ENCODE measurements around the gene CRB1. TPM values are rescaled to one million over a fixed set of nuclear protein-coding genes. Genes with fewer than 3 reads are reported as not detected.

CRB1 gene
- total and polyA plus RNA-seq, 2 donors from 2014 or later, result 0.16 to 1.2 TPM

- DNase-seq, result no peak
- no peak overlapping the region for H3K4me3 ChIP-seq (ENCODE audit: low read length in 3 of 3)
- peaks cover 0 to 3% (median 0%) of the 10 kb centered on the region in 3 donors for H3K4me1 ChIP-seq (ENCODE audit: control insufficient read depth in 2 of 3, insufficient read depth in 2 of 3, low read depth in 1 of 3, low read length in 3 of 3)
- H3K9ac ChIP-seq (ENCODE audit: low read length in 3 of 3), result no peak overlapping the region
- TF ChIP-seq CTCF (IDR thresholded peaks at IDR 0.05; ENCODE audit: borderline replicate concordance, extremely low read depth, insufficient read depth), result no peak
- FAIRE-seq, result no peak
- H3K36me3 ChIP-seq (ENCODE audit: control insufficient read depth in 2 of 3, insufficient read depth in 3 of 3, low read length in 3 of 3), result no peaks in the 10 kb centered on the region
- H3K9me3 ChIP-seq (ENCODE audit: control insufficient read depth in 2 of 3, insufficient read depth in 1 of 3, low read length in 3 of 3), result no peaks in the 10 kb centered on the region
- no peaks in the 10 kb centered on the region for H3K27me3 ChIP-seq (ENCODE audit: control insufficient read depth, insufficient read depth, low read length)
- intact Hi-C loops (cut with DNase I), result no loop called here
- H3K27ac ChIP-seq (ENCODE audit: low read depth in 2 of 2, low read length in 2 of 2), result no peak overlapping the region
These were observed 199.8 kb downstream of the CRB1 start for GRCh38 chr1:197467881-197468280.

DNA sequence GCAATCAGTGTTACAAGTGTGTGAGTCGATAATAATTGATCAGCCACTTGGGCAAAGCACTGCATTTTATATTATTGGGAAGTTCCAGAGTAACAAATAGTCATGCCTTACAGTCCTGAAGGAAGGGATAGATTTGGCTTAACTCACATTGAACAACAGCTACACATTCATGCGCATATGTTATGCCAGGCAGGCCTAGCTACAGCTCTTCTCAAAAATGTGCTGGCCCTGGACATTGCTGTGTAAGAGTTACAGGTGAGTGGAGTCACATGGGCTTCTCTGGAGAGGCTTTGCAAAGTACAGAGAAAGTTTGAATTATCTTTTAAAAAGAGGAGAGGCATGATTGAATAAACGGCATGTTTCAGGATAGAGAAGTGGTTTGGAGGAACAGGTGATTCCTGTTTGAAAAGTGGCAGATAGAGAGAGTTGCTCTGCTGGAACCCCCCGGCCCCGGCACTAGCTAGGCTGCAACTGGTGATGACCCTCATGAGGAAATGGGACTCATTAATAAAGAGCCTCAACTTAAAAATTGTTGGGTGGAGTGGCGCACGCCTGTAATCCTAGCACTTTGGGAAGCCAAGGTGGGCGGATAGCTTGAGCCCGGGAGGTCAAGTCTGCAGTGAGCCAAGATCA lies 200.6 kb downstream of the CRB1 start:
- intact Hi-C loops (cut with DNase I), result no loop called here
- Histone ChIP-seq H3K4me1 (ENCODE audit: control insufficient read depth in 2 of 3, insufficient read depth in 2 of 3, low read depth in 1 of 3, low read length in 3 of 3) (peaks cover 0 to 3% (median 0%) of the 10 kb centered on the region in 3 donors), H3K27me3 (ENCODE audit: control insufficient read depth, insufficient read depth, low read length) (no peaks in the 10 kb centered on the region), H3K27ac (ENCODE audit: low read depth in 2 of 2, low read length in 2 of 2) (no peak overlapping the region), H3K36me3 (ENCODE audit: control insufficient read depth in 2 of 3, insufficient read depth in 3 of 3, low read length in 3 of 3) (no peaks in the 10 kb centered on the region), H3K4me3 (ENCODE audit: low read length in 3 of 3) (no peak overlapping the region), H3K9me3 (ENCODE audit: control insufficient read depth in 2 of 3, insufficient read depth in 1 of 3, low read length in 3 of 3) (no peaks in the 10 kb centered on the region), H3K9ac (ENCODE audit: low read length in 3 of 3) (no peak overlapping the region)
- no peak for TF ChIP-seq CTCF (IDR thresholded peaks at IDR 0.05; ENCODE audit: borderline replicate concordance, extremely low read depth, insufficient read depth)
- DNase-seq, result no peak
- FAIRE-seq, result no peak

GRCh38 chr1:197469620-197470210 lies 201.7 kb downstream of the CRB1 start:
- no peak overlapping the region for H3K4me3 ChIP-seq (ENCODE audit: low read length in 3 of 3)
- no peaks in the 10 kb centered on the region for H3K27me3 ChIP-seq (ENCODE audit: control insufficient read depth, insufficient read depth, low read length)
- DNase-seq (no peak), FAIRE-seq (no peak)
- no peaks in the 10 kb centered on the region for H3K9me3 ChIP-seq (ENCODE audit: control insufficient read depth in 2 of 3, insufficient read depth in 1 of 3, low read length in 3 of 3)
- no peak overlapping the region for H3K9ac ChIP-seq (ENCODE audit: low read length in 3 of 3)
- no peaks in the 10 kb centered on the region for H3K36me3 ChIP-seq (ENCODE audit: control insufficient read depth in 2 of 3, insufficient read depth in 3 of 3, low read length in 3 of 3)
- no peak for TF ChIP-seq CTCF (IDR thresholded peaks at IDR 0.05; ENCODE audit: borderline replicate concordance, extremely low read depth, insufficient read depth)
- intact Hi-C loops (cut with DNase I), result no loop called here
- H3K27ac ChIP-seq (ENCODE audit: low read depth in 2 of 2, low read length in 2 of 2), result no peak overlapping the region
- H3K4me1 ChIP-seq (ENCODE audit: control insufficient read depth in 2 of 3, insufficient read depth in 2 of 3, low read depth in 1 of 3, low read length in 3 of 3), result no peaks in the 10 kb centered on the region

Measured in kidney (tissue), 14 donors.